HepG2 (cell line): ENCODE results near the gene TRIM31. TPM values are rescaled to one million over a fixed set of nuclear protein-coding genes. Genes with fewer than 3 reads are reported as not detected.

Source experiments
- BCL6 ChIP-seq: IDR thresholded peaks from 2 replicates; pipeline ENCODE4 v1.6.1; 2016; ENCODE audit warnings: missing genetic modification reagents, missing compliant biosample characterization
- GATA4 ChIP-seq: sonication (generic); IDR thresholded peaks from 2 replicates; pipeline ENCODE4 v1.6.1; 2016; ENCODE audit warnings: antibody characterized with exemption, low read depth, borderline replicate concordance
- JARID2 ChIP-seq: sonication (generic); formaldehyde crosslinking; IDR thresholded peaks from 2 replicates; pipeline ENCODE4 v1.8.1; 2023; ENCODE audit warnings: missing genetic modification reagents, inconsistent platforms; ENCODE audit not compliant: insufficient replicate concordance
- MEIS1 ChIP-seq: sonication (generic); formaldehyde crosslinking; IDR thresholded peaks from 2 replicates; pipeline ENCODE4 v1.9.0; 2021; ENCODE audit warnings: mild to moderate bottlenecking, missing genetic modification reagents, moderate library complexity, borderline replicate concordance
- NR1H2 ChIP-seq: sonication (generic); formaldehyde crosslinking; IDR thresholded peaks from 2 replicates; pipeline ENCODE4 v1.8.1; 2022; ENCODE audit warnings: low read depth, missing genetic modification reagents, borderline replicate concordance
- NR2F2 ChIP-seq: IDR thresholded peaks from 2 replicates; pipeline ENCODE4 v1.6.1; 2012; ENCODE audit warnings: low read depth, inconsistent platforms, borderline replicate concordance
- PHF20 ChIP-seq: sonication (generic); formaldehyde crosslinking; IDR thresholded peaks from 2 replicates; pipeline ENCODE4 v1.5.0; 2020; ENCODE audit warnings: mild to moderate bottlenecking, missing genetic modification reagents
- PPARG ChIP-seq: conservative IDR thresholded peaks from 2 replicates; pipeline ENCODE4 v1.6.1; 2016; ENCODE audit warnings: missing biosample characterization, missing genetic modification reagents
- RFX3 ChIP-seq: IDR thresholded peaks from 2 replicates; pipeline ENCODE4 v1.6.1; 2016; ENCODE audit warnings: missing biosample characterization, missing genetic modification reagents
- RNF2 ChIP-seq: fragments of 450-650 bp; conservative IDR thresholded peaks from 2 replicates; pipeline ENCODE4 v1.6.1; 2016; ENCODE audit warnings: low read depth
- RORA ChIP-seq: sonication (generic); formaldehyde crosslinking; IDR thresholded peaks from 2 replicates; pipeline ENCODE4 v1.5.0; 2020; ENCODE audit warnings: mild to moderate bottlenecking, missing genetic modification reagents, moderate library complexity
- SMARCE1 ChIP-seq: fragments of 450-650 bp; IDR thresholded peaks from 2 replicates; pipeline ENCODE4 v1.6.1; 2017; ENCODE audit warnings: borderline replicate concordance
- SRSF9 ChIP-seq: fragments of 200-400 bp; formaldehyde crosslinking; IDR thresholded peaks from 2 replicates; pipeline ENCODE4 v1.6.1; 2018; ENCODE audit warnings: borderline replicate concordance, mild to moderate bottlenecking, low read depth, low read length; ENCODE audit not compliant: insufficient read depth, poor library complexity, severe bottlenecking
- TP53 ChIP-seq: sonication (generic); formaldehyde crosslinking; conservative IDR thresholded peaks from 2 replicates; pipeline ENCODE4 v1.4.0; 2020; ENCODE audit warnings: missing genetic modification reagents
- ZC3H13 ChIP-seq: sonication (generic); formaldehyde crosslinking; IDR thresholded peaks from 2 replicates; pipeline ENCODE4 v1.8.1; 2023; ENCODE audit warnings: mild to moderate bottlenecking, missing genetic modification reagents, moderate library complexity
- ZKSCAN5 ChIP-seq: sonication (generic); formaldehyde crosslinking; IDR thresholded peaks from 2 replicates; pipeline ENCODE4 v1.5.1; 2020; ENCODE audit warnings: mild to moderate bottlenecking, missing genetic modification reagents
- ZNF253 ChIP-seq: sonication (generic); formaldehyde crosslinking; IDR thresholded peaks from 2 replicates; pipeline ENCODE4 v1.8.0; 2022; ENCODE audit warnings: mild to moderate bottlenecking, missing genetic modification reagents, borderline replicate concordance
- ZNF605 ChIP-seq: sonication (generic); formaldehyde crosslinking; IDR thresholded peaks from 2 replicates; pipeline ENCODE4 v1.8.0; 2022; ENCODE audit warnings: mild to moderate bottlenecking, missing genetic modification reagents
- polyA plus RNA-seq, 8 experiments: library from polyadenylated mRNA; depleted of rRNA in 3 of 8; stranded (reverse) in 7 of 8; unstranded in 1 of 8; fragments of >200 nt; fragmentation: Illumina TruSeq in 4 of 8; extraction: Trizol in 4 of 8; gene quantifications; 2 replicates each; pipeline versions ENCODE4 v1.2.1 to v1.2.3, GENCODE V29; 2011 to 2016; ENCODE audit warnings: low read depth in 4 of 8, missing spikeins in 1 of 8, mixed read lengths in 1 of 8; ENCODE audit not compliant: insufficient read depth in 1 of 8
- total RNA-seq, 5 experiments: library from RNA; depleted of rRNA; stranded (reverse); fragments of >200 nt; fragmentation: Illumina TruSeq; extraction: Trizol; gene quantifications; 2 replicates each; pipeline ENCODE4 v1.2.3, GENCODE V29; 2016; ENCODE audit warnings: low read depth in 1 of 5
- TF ChIP-seq, protein P1 (sequence below): fragments of 450-650 bp; IDR thresholded peaks from 2 replicates; pipeline ENCODE4 v1.6.1; 2016
- TF ChIP-seq, protein P2 (sequence below): sonication (generic); formaldehyde crosslinking; IDR thresholded peaks from 2 replicates; pipeline ENCODE4 v1.8.0; 2022; ENCODE audit warnings: missing genetic modification reagents, low read depth, mild to moderate bottlenecking, borderline replicate concordance
- TF ChIP-seq, protein P3 (sequence below): sonication (generic); formaldehyde crosslinking; IDR thresholded peaks from 2 replicates; pipeline ENCODE4 v1.4.0; 2020; ENCODE audit warnings: mild to moderate bottlenecking, missing genetic modification reagents
- TF ChIP-seq, protein P4 (sequence below): IDR thresholded peaks from 2 replicates; pipeline ENCODE4 v1.6.1; 2018; ENCODE audit warnings: missing genetic modification reagents, mild to moderate bottlenecking, missing compliant biosample characterization
- TF ChIP-seq, protein P5 (sequence below): sonication (generic); formaldehyde crosslinking; IDR thresholded peaks from 2 replicates; pipeline ENCODE4 v1.8.1; 2023; ENCODE audit warnings: mild to moderate bottlenecking, missing genetic modification reagents
- TF ChIP-seq, protein P6 (sequence below): sonication (generic); formaldehyde crosslinking; IDR thresholded peaks from 2 replicates; pipeline ENCODE4 v1.4.0; 2020; ENCODE audit warnings: missing genetic modification reagents

Gene TRIM31
- total and polyA plus RNA-seq, 2 of the 13 experiments (the other 11 are each of a cell fraction or from before 2014, with no cell fraction given), result 0.13 to 0.51 TPM

DNA sequence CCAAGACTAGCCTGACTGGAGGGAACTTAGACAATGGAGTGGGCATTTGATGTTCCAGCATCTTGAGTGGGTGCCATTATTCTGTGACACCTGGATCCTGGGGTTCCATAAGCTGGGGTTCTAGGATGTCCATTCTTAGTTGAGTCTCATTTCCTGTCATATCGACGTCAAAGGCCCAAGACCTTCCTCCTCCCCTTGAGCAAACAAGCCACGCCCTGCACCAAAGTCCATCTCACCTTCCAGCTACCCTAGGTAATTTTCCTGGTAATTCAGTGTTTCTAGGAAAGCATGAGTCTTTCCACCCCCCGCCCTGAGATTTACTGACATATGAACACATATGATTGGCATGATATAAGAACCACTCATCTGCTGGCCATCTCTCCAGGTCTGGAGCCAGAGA, 22.9 kb upstream of the TRIM31 start, which contains the start of gene TRIM40 (continued):
- TF ChIP-seq RORA (CRISPR knock-in tag) (no peak), JARID2 (no peak), SMARCE1 (no peak), ZC3H13 (CRISPR knock-in tag) (no peak), RNF2 (no peak), PHF20 (CRISPR knock-in tag) (no peak), ZNF253 (0 out of 2 replicates have a peak, but pooled peaks have one; percentile 39), MEIS1 (CRISPR knock-in tag) (no peak), GATA4 (no peak), ZNF605 (CRISPR knock-in tag) (no peak), ZKSCAN5 (CRISPR knock-in tag) (no peak), BCL6 (peak; percentile 99), SRSF9 (no peak), PPARG (no peak), TP53 (CRISPR knock-in tag) (no peak), NR1H2 (CRISPR knock-in tag) (no peak), NR2F2 (0 out of 2 replicates have a peak, but pooled peaks have one; percentile 12), RFX3 (CRISPR knock-in tag) (0 out of 2 replicates have a peak, but pooled peaks have one; percentile 13)
- TF ChIP-seq, protein P1, sequence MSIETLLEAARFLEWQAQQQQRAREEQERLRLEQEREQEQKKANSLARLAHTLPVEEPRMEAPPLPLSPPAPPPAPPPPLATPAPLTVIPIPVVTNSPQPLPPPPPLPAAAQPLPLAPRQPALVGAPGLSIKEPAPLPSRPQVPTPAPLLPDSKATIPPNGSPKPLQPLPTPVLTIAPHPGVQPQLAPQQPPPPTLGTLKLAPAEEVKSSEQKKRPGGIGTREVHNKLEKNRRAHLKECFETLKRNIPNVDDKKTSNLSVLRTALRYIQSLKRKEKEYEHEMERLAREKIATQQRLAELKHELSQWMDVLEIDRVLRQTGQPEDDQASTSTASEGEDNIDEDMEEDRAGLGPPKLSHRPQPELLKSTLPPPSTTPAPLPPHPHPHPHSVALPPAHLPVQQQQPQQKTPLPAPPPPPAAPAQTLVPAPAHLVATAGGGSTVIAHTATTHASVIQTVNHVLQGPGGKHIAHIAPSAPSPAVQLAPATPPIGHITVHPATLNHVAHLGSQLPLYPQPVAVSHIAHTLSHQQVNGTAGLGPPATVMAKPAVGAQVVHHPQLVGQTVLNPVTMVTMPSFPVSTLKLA, result no peak
- TF ChIP-seq, protein P2, sequence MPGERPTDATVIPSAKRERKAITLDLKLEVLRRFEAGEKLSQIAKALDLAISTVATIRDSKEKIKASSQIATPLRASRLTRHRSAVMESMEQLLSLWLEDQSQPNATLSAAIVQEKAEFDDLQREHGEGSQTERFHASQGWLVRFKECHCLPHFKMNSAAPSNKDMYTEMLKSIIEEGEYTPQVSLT (CRISPR knock-in tag), result no peak
- TF ChIP-seq, protein P3, sequence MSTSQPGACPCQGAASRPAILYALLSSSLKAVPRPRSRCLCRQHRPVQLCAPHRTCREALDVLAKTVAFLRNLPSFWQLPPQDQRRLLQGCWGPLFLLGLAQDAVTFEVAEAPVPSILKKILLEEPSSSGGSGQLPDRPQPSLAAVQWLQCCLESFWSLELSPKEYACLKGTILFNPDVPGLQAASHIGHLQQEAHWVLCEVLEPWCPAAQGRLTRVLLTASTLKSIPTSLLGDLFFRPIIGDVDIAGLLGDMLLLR (CRISPR knock-in tag), result no peak
- TF ChIP-seq, protein P4, sequence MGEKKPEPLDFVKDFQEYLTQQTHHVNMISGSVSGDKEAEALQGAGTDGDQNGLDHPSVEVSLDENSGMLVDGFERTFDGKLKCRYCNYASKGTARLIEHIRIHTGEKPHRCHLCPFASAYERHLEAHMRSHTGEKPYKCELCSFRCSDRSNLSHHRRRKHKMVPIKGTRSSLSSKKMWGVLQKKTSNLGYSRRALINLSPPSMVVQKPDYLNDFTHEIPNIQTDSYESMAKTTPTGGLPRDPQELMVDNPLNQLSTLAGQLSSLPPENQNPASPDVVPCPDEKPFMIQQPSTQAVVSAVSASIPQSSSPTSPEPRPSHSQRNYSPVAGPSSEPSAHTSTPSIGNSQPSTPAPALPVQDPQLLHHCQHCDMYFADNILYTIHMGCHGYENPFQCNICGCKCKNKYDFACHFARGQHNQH (CRISPR knock-in tag), result no peak
- TF ChIP-seq, protein P5, sequence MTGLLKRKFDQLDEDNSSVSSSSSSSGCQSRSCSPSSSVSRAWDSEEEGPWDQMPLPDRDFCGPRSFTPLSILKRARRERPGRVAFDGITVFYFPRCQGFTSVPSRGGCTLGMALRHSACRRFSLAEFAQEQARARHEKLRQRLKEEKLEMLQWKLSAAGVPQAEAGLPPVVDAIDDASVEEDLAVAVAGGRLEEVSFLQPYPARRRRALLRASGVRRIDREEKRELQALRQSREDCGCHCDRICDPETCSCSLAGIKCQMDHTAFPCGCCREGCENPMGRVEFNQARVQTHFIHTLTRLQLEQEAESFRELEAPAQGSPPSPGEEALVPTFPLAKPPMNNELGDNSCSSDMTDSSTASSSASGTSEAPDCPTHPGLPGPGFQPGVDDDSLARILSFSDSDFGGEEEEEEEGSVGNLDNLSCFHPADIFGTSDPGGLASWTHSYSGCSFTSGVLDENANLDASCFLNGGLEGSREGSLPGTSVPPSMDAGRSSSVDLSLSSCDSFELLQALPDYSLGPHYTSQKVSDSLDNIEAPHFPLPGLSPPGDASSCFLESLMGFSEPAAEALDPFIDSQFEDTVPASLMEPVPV, result no peak
- TF ChIP-seq, protein P6, sequence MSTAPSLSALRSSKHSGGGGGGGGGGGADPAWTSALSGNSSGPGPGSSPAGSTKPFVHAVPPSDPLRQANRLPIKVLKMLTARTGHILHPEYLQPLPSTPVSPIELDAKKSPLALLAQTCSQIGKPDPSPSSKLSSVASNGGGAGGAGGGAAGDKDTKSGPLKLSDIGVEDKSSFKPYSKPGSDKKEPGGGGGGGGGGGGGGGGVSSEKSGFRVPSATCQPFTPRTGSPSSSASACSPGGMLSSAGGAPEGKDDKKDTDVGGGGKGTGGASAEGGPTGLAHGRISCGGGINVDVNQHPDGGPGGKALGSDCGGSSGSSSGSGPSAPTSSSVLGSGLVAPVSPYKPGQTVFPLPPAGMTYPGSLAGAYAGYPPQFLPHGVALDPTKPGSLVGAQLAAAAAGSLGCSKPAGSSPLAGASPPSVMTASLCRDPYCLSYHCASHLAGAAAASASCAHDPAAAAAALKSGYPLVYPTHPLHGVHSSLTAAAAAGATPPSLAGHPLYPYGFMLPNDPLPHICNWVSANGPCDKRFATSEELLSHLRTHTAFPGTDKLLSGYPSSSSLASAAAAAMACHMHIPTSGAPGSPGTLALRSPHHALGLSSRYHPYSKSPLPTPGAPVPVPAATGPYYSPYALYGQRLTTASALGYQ (CRISPR knock-in tag), result 0 out of 2 replicates have a peak, but pooled peaks have one; percentile 36
